ENCODE measurements around the gene ELMO1. TPM values are rescaled to one million over a fixed set of nuclear protein-coding genes. Genes with fewer than 3 reads are reported as not detected.

ELMO1 gene
- total RNA-seq, 1 experiment from 2014 or later, result 1.1 TPM

GRCh38 chr7:37176079-37176478 is 272.6 kb downstream of the ELMO1 start:
- no peak overlapping the region for H3K4me3 ChIP-seq (replicated peaks in 1 of 2; ENCODE audit: low read depth in 1 of 2, low read length in 2 of 2)
- no peak overlapping the region for H3K4me2 ChIP-seq (ENCODE audit: low read length)
- H3K27me3 ChIP-seq (ENCODE audit: insufficient read depth, low read length), result no peaks in the 10 kb centered on the region
- H3K9ac ChIP-seq (ENCODE audit: low read length), result no peak overlapping the region
- H3K27ac ChIP-seq (ENCODE audit: low read depth, low read length), result no peak overlapping the region
- no peaks in the 10 kb centered on the region for H4K20me1 ChIP-seq (ENCODE audit: insufficient read depth)
- no peaks in the 10 kb centered on the region for H3K9me3 ChIP-seq (ENCODE audit: control insufficient read depth in 1 of 2, insufficient read depth in 1 of 2, low read depth in 1 of 2, low read length in 2 of 2)
- no peak overlapping the region for H2AFZ ChIP-seq (ENCODE audit: low read depth, low read length, poor library complexity, severe bottlenecking)
- ChIA-PET RAD21 (ENCODE audit: low non-redundant PET in 1 of 2, low total read pairs in 2 of 2, uncharacterized antibody in 2 of 2, unreplicated experiment in 2 of 2) (no interaction called here), POLR2A (no interaction called here), CTCF (no interaction called here)
- no peak for TF ChIP-seq YY1 (IDR thresholded peaks at IDR 0.05; ENCODE audit: extremely low read depth, insufficient replicate concordance, low read depth, low read length)
- TF ChIP-seq CBX3 (IDR thresholded peaks at IDR 0.05; ENCODE audit: low read depth), result no peak
- TF ChIP-seq POLR2AphosphoS5 (IDR thresholded peaks at IDR 0.05; ENCODE audit: low read depth, low read length), result no peak
- TF ChIP-seq JUND (IDR thresholded peaks at IDR 0.05), result no peak
- TF ChIP-seq CTCF (IDR thresholded peaks at IDR 0.05 in 2 of 3, conservative IDR thresholded peaks at IDR 0.05 in 1 of 3; ENCODE audit: borderline replicate concordance in 1 of 3, insufficient read depth in 1 of 3, low read depth in 2 of 3, low read length in 2 of 3), result no peak
- no peak for TF ChIP-seq CEBPB (IDR thresholded peaks at IDR 0.05; ENCODE audit: low read depth)
- no peak for TF ChIP-seq EZH2phosphoT487 (IDR thresholded peaks at IDR 0.05; ENCODE audit: borderline replicate concordance)
- TF ChIP-seq SIN3A (IDR thresholded peaks at IDR 0.05; ENCODE audit: low read depth), result no peak
- no peak for TF ChIP-seq ZBTB33 (IDR thresholded peaks at IDR 0.05; ENCODE audit: extremely low read depth, insufficient replicate concordance, low read length)
- TF ChIP-seq TCF7L2 (IDR thresholded peaks at IDR 0.05; ENCODE audit: borderline replicate concordance, extremely low read depth, insufficient read depth, insufficient read length), result no peak
- TF ChIP-seq ELF1 (IDR thresholded peaks at IDR 0.05; ENCODE audit: borderline replicate concordance, low read depth), result no peak
- TF ChIP-seq MAX (IDR thresholded peaks at IDR 0.05), result no peak
- TF ChIP-seq SP1 (IDR thresholded peaks at IDR 0.05; ENCODE audit: low read depth), result no peak
- TF ChIP-seq ATF3 (IDR thresholded peaks at IDR 0.05), result no peak
- ATAC-seq (no peak), DNase-seq (ENCODE audit: low read depth, low spot score) (no peak)
- H3K79me2 ChIP-seq (ENCODE audit: insufficient read depth, low read length), result no peaks in the 10 kb centered on the region
- no TSS peak for BruUV-seq (replicated peaks)
- intact Hi-C loops (cut with micrococcal nuclease), result no loop called here
- H3K36me3 ChIP-seq (ENCODE audit: control insufficient read depth in 1 of 2, insufficient read depth in 2 of 2, low read length in 2 of 2), result no peaks in the 10 kb centered on the region
- H3K4me1 ChIP-seq (ENCODE audit: control insufficient read depth in 1 of 2, insufficient read depth in 2 of 2, low read length in 2 of 2), result no peaks in the 10 kb centered on the region
- H3K9me2 ChIP-seq (ENCODE audit: insufficient read depth), result no peaks in the 10 kb centered on the region
